HG02885 (cell line): Measurements from ENCODE around the gene XIRP2.
A peak's percentile ranks its signal among the peaks of the same experiment; 100 is the strongest.

ENCODE experiments used
- ATAC-seq: cut with Tn5 transposase; IDR thresholded peaks from one replicate; pipeline ENCODE4 v1.9.1; 2021; ENCODE audit warnings: mild to moderate bottlenecking; ENCODE audit not compliant: unreplicated experiment, poor library complexity

XIRP2 gene

GRCh38 chr2:167186465-167186864 is 298.2 kb downstream of the XIRP2 start:
- no peak for ATAC-seq

- no peak for ATAC-seq
Observed at GRCh38 chr2:167187049-167187727, 298.9 kb downstream of the XIRP2 start.

- no peak for ATAC-seq
Observed at GRCh38 chr2:167187978-167188967, 300.0 kb downstream of the XIRP2 start.

GRCh38 chr2:167190053-167190452 is 301.8 kb downstream of the XIRP2 start:
- no peak for ATAC-seq

GRCh38 chr2:167191588-167191987 is 303.3 kb downstream of the XIRP2 start:
- no peak for ATAC-seq

- ATAC-seq, result no peak
Observed at GRCh38 chr2:167192833-167193232, 304.6 kb downstream of the XIRP2 start.

- ATAC-seq, result no peak
Observed at GRCh38 chr2:167196461-167197252, 308.4 kb downstream of the XIRP2 start.

GRCh38 chr2:167198009-167198408 is 309.7 kb downstream of the XIRP2 start:
- ATAC-seq, result no peak

- ATAC-seq, result no peak
Observed at GRCh38 chr2:167198576-167198975, 310.3 kb downstream of the XIRP2 start.

- ATAC-seq, result no peak
Observed at GRCh38 chr2:167200019-167200418, 311.7 kb downstream of the XIRP2 start.

- ATAC-seq, result no peak
Observed at GRCh38 chr2:167209784-167210183, 321.5 kb downstream of the XIRP2 start.

- peak; percentile 96 for ATAC-seq
Observed at GRCh38 chr2:167212014-167212648, 323.9 kb downstream of the XIRP2 start.

GRCh38 chr2:167215595-167215994 is 327.3 kb downstream of the XIRP2 start:
- no peak for ATAC-seq

GRCh38 chr2:167237478-167237877 is 349.2 kb downstream of the XIRP2 start:
- ATAC-seq, result no peak

GRCh38 chr2:167240671-167241070 is 352.4 kb downstream of the XIRP2 start:
- ATAC-seq, result no peak

GRCh38 chr2:167249197-167249596 is 360.9 kb downstream of the XIRP2 start:
- ATAC-seq, result no peak

- ATAC-seq, result no peak
Observed at GRCh38 chr2:167253025-167253424, 364.7 kb downstream of the XIRP2 start.

GRCh38 chr2:167254721-167255120 is 366.4 kb downstream of the XIRP2 start:
- no peak for ATAC-seq

- no peak for ATAC-seq
Observed at GRCh38 chr2:167258712-167259111, 370.4 kb downstream of the XIRP2 start.

GRCh38 chr2:167264380-167264779 is 376.1 kb downstream of the XIRP2 start:
- ATAC-seq, result no peak
